CD8-positive, alpha-beta memory T cell (primary cell): ENCODE results near the gene PKD1L1. TPM values are rescaled to one million over a fixed set of nuclear protein-coding genes. Genes with fewer than 3 reads are reported as not detected.
"Not testable (repeated sequence)": the region's sequence is repeated elsewhere in the genome, so short reads cannot be mapped to it uniquely, and the experiment has no call there.

Source experiments
- CTCF ChIA-PET: fragments of 350-600 bp; sonication (Branson Sonifier 250); formaldehyde crosslinking; loops from one replicate; lab custom pipeline; 2021; ENCODE audit warnings: antibody characterized with exemption; lab: Charles Lee
- POLR2A ChIA-PET: fragments of 350-600 bp; sonication (Branson Sonifier 250); formaldehyde crosslinking; loops from one replicate; lab custom pipeline; 2021; ENCODE audit warnings: antibody characterized with exemption; lab: Charles Lee
- DNase-seq, 5 donors: peaks; one replicate each; pipeline versions ENCODE4 v3.0.0 to v3.0.0-alpha.2; 2020 to 2022; ENCODE audit warnings: mixed read lengths in 1 of 5
- H3K27ac ChIP-seq: one replicate; pipeline ENCODE4 v1.7.0; 2013; ENCODE audit warnings: low read depth, mild to moderate bottlenecking, low read length, moderate library complexity
- H3K27me3 ChIP-seq: 2 replicates; pipeline ENCODE4 v1.7.0; 2013; ENCODE audit warnings: low read length, mild to moderate bottlenecking; ENCODE audit not compliant: insufficient read depth, poor library complexity, severe bottlenecking
- H3K36me3 ChIP-seq: 2 replicates; pipeline ENCODE4 v1.7.0; 2013; ENCODE audit warnings: mild to moderate bottlenecking, low read length, moderate library complexity; ENCODE audit not compliant: insufficient read depth
- H3K4me1 ChIP-seq: 2 replicates; pipeline ENCODE4 v1.7.0; 2013; ENCODE audit warnings: mild to moderate bottlenecking, low read length, moderate library complexity; ENCODE audit not compliant: insufficient read depth
- H3K4me3 ChIP-seq: 2 replicates; pipeline ENCODE4 v1.7.0; 2013; ENCODE audit warnings: mild to moderate bottlenecking, low read length
- H3K9me3 ChIP-seq: 2 replicates; pipeline ENCODE4 v1.7.0; 2013; ENCODE audit warnings: mild to moderate bottlenecking, low read length
- H3K27ac Mint-ChIP-seq, 8 donors: one replicate each; pipeline ENCODE4 v1.8.0; 2020 to 2021; ENCODE audit warnings: mixed read lengths in 8 of 8, mild to moderate bottlenecking in 6 of 8, inconsistent platforms in 3 of 8, moderate library complexity in 3 of 8
- H3K27me3 Mint-ChIP-seq, 2 donors: one replicate each; pipeline ENCODE4 v1.8.0; 2020 to 2021; ENCODE audit warnings: mixed read lengths in 2 of 2, mild to moderate bottlenecking in 1 of 2, moderate library complexity in 1 of 2
- H3K36me3 Mint-ChIP-seq, 3 donors: one replicate each; pipeline ENCODE4 v1.8.0; 2020 to 2021; ENCODE audit warnings: mixed read lengths in 3 of 3, inconsistent platforms in 1 of 3, mild to moderate bottlenecking in 1 of 3
- H3K4me1 Mint-ChIP-seq, 3 donors: one replicate each; pipeline ENCODE4 v1.8.0; 2020 to 2021; ENCODE audit warnings: mixed read lengths in 3 of 3, inconsistent platforms in 1 of 3, mild to moderate bottlenecking in 1 of 3
- H3K4me3 Mint-ChIP-seq, 7 donors: one replicate each; pipeline ENCODE4 v1.8.0; 2020 to 2021; ENCODE audit warnings: mixed read lengths in 7 of 7, mild to moderate bottlenecking in 6 of 7, moderate library complexity in 4 of 7, inconsistent platforms in 2 of 7
- H3K9me3 Mint-ChIP-seq, 5 donors: one replicate each; pipeline ENCODE4 v1.8.0; 2020 to 2022; ENCODE audit warnings: mixed read lengths in 5 of 5, mild to moderate bottlenecking in 3 of 5, moderate library complexity in 2 of 5, inconsistent platforms in 1 of 5
- polyA plus RNA-seq: library from polyadenylated mRNA; unstranded; fragments of 300-500 nt; fragmentation: Illumina TruSeq; gene quantifications from one replicate; pipeline ENCODE4 v1.2.3, GENCODE V29; 2021
- total RNA-seq, 2 experiments: library from RNA; stranded (reverse); gene quantifications; one replicate each; pipeline ENCODE4 v1.2.3, GENCODE V29; 2021

PKD1L1 gene
- total and polyA plus RNA-seq, 3 experiments from 2014 or later, result 0.02 to 0.18 (median 0.18) TPM

DNA sequence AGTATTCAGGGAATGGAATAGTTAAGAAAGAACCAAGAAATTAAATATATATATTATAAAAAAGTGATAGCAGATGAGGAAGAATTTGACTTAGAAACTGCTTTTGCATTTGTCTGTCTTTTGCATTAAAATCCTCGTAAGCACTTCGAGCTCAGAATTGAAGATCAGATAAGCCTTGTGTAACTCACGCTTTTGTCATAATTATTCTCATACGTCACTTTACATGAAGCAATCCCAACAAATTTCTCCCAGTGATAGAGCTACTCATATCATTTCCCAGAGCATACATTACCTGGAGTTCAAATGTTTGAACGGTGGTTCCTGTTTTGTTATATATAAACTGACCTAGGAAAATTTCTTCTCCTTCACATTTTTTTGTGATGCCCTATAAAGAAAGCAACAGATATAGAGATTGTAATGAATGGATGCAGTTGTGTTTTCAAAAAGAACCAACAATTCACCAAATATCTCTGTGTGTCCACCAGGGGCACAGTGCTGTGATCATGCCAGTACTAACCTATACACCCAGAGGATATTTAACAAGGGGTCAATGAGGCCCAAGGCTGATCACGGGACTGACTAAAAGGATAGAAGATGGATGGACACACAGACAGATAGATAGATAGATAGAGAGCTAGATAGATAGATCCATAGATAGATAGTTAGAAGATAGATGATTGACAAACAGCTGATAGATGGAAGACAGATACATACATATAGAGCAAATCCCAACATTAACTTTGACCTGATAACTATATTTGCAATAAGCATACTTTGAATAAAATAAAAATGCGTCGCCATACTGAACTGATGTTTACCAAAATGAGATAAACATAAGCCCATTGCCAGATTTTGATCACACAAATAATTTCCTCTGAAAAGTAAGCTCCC, 40.5 kb upstream of the PKD1L1 start:
- H3K4me1 ChIP-seq, result peaks cover 19% of the 10 kb centered on the region

GRCh38 chr7:47982610-47983009, 34.3 kb upstream of the PKD1L1 start:
- H3K27ac Mint-ChIP-seq, result peak overlapping the region in 2 of 8 donors; percentile 18 to 44
- ChIA-PET POLR2A (no interaction called here), CTCF (interaction anchor here (1.5 to 2.1 kb wide), 3 partner anchors 9 to 128 kb away, joined by 4 to 11 read pairs (median 10); no protein-coding TSS in a partner anchor)
- peaks cover 16 to 24% (median 21%) of the 10 kb centered on the region in 3 donors for H3K4me1 Mint-ChIP-seq
- H3K36me3 ChIP-seq, result peaks cover 8% of the 10 kb centered on the region
- H3K4me3 ChIP-seq, result no peak overlapping the region
- no peaks in the 10 kb centered on the region for H3K27me3 ChIP-seq
- peaks cover 12% of the 10 kb centered on the region for H3K4me1 ChIP-seq
- peaks cover 4 to 17% (median 4%) of the 10 kb centered on the region in 3 donors for H3K36me3 Mint-ChIP-seq
- H3K4me3 Mint-ChIP-seq, result peak overlapping the region in 1 of 7 donors; percentile 51
- no peaks in the 10 kb centered on the region for H3K9me3 ChIP-seq
- H3K9me3 Mint-ChIP-seq, result no peaks in the 10 kb centered on the region
- DNase-seq, result no peak
- no peak overlapping the region for H3K27ac ChIP-seq
- H3K27me3 Mint-ChIP-seq, result no peaks in the 10 kb centered on the region

More for the DNA sequence above, 40.5 kb upstream of the PKD1L1 start:
- DNase-seq, result no peak
- Histone ChIP-seq H3K27ac (no peak overlapping the region), H3K36me3 (no peaks in the 10 kb centered on the region), H3K27me3 (no peaks in the 10 kb centered on the region), H3K4me3 (no peak overlapping the region), H3K9me3 (no peaks in the 10 kb centered on the region)
- peaks cover 0 to 3% (median 0%) of the 10 kb centered on the region in 3 donors for H3K36me3 Mint-ChIP-seq
- peaks cover 16 to 20% (median 16%) of the 10 kb centered on the region in 3 donors for H3K4me1 Mint-ChIP-seq
- no peaks in the 10 kb centered on the region for H3K9me3 Mint-ChIP-seq
- H3K4me3 Mint-ChIP-seq, result peak overlapping the region in 1 of 7 donors; percentile 7
- POLR2A ChIA-PET, result no interaction called here
- H3K27ac Mint-ChIP-seq, result no peak overlapping the region
- CTCF ChIA-PET, result interaction anchor here (0.7 to 2.5 kb wide), 8 partner anchors 11 to 144 kb away, joined by 3 to 13 read pairs (median 4); partner anchors contain the start of genes C7orf57 and UPP1
- peaks cover 0 to 2% of the 10 kb centered on the region in 2 donors for H3K27me3 Mint-ChIP-seq

- POLR2A ChIA-PET, H3K9me3 Mint-ChIP-seq, H3K27me3 ChIP-seq, H3K27ac ChIP-seq, DNase-seq, H3K4me3 ChIP-seq, H3K9me3 ChIP-seq, H3K27me3 Mint-ChIP-seq: not testable (repeated sequence)
- Histone ChIP-seq H3K36me3 (peaks cover 27% of the 10 kb centered on the region), H3K4me1 (peaks cover 12% of the 10 kb centered on the region)
- Mint-ChIP-seq H3K4me3 (peak overlapping the region in 1 of 7 donors; percentile 41), H3K36me3 (peaks cover 4 to 36% (median 8%) of the 10 kb centered on the region in 3 donors), H3K4me1 (peaks cover 19 to 36% (median 31%) of the 10 kb centered on the region in 3 donors), H3K27ac (peak overlapping the region in 2 of 8 donors; percentile 17 to 86)
- CTCF ChIA-PET, result interaction anchor here (1.6 kb wide), 1 partner anchor 11 kb away, joined by 6 read pairs; no protein-coding TSS in a partner anchor
These were observed 32.4 kb upstream of the PKD1L1 start for GRCh38 chr7:47980648-47981047.

- Mint-ChIP-seq H3K27me3 (no peaks in the 10 kb centered on the region), H3K4me1 (peaks cover 19 to 36% (median 32%) of the 10 kb centered on the region in 3 donors), H3K27ac (peak overlapping the region; percentile 86 to 100 (median 98)), H3K9me3 (no peaks in the 10 kb centered on the region), H3K4me3 (peak overlapping the region; percentile 88 to 99 (median 94)), H3K36me3 (peaks cover 4 to 43% (median 8%) of the 10 kb centered on the region in 3 donors)
- Histone ChIP-seq H3K36me3 (peaks cover 28% of the 10 kb centered on the region), H3K27me3 (no peaks in the 10 kb centered on the region), H3K4me1 (peaks cover 12% of the 10 kb centered on the region), H3K4me3 (peak overlapping the region; percentile 52), H3K27ac (peak overlapping the region; percentile 86), H3K9me3 (no peaks in the 10 kb centered on the region)
- no peak for DNase-seq
- ChIA-PET CTCF (interaction anchor here (0.6 to 1.6 kb wide), 2 partner anchors 12 to 108 kb away, joined by 3 to 6 read pairs; no protein-coding TSS in a partner anchor), POLR2A (no interaction called here)
These were observed 31.5 kb upstream of the PKD1L1 start for GRCh38 chr7:47979832-47980181.

GRCh38 chr7:47979145-47979831, 31.0 kb upstream of the PKD1L1 start, which contains the start of gene HUS1:
HUS1 (minus strand) TSS chr7:47979615; CDS start chr7:47979519, 96 bp downstream.
- H3K27me3 ChIP-seq, result no peaks in the 10 kb centered on the region
- CTCF ChIA-PET, result interaction anchor here (0.6 to 1.8 kb wide), 6 partner anchors 12 to 130 kb away, joined by 3 to 12 read pairs (median 6); no protein-coding TSS in a partner anchor
- H3K9me3 Mint-ChIP-seq, result no peaks in the 10 kb centered on the region
- peaks cover 12% of the 10 kb centered on the region for H3K4me1 ChIP-seq
- peak; percentile 85 to 96 (median 87) for DNase-seq
- H3K4me3 ChIP-seq, result peak within 1 kb of the TSS; percentile 52
- peaks cover 8 to 49% (median 10%) of the 10 kb centered on the region in 3 donors for H3K36me3 Mint-ChIP-seq
- H3K27ac Mint-ChIP-seq, result peak within 1 kb of the TSS; percentile 86 to 100 (median 98)
- peak within 1 kb of the TSS; percentile 88 to 99 (median 94) for H3K4me3 Mint-ChIP-seq
- POLR2A ChIA-PET, result interaction anchor here (1.3 kb wide), 1 partner anchor 109 kb away, joined by 5 read pairs; the partner anchor contains the start of gene UPP1
- H3K27ac ChIP-seq, result peak within 1 kb of the TSS; percentile 86
- peaks cover 33% of the 10 kb centered on the region for H3K36me3 ChIP-seq
- H3K4me1 Mint-ChIP-seq, result peaks cover 20 to 40% (median 37%) of the 10 kb centered on the region in 3 donors
- no peaks in the 10 kb centered on the region for H3K9me3 ChIP-seq
- H3K27me3 Mint-ChIP-seq, result no peaks in the 10 kb centered on the region

- Mint-ChIP-seq H3K4me3 (peak overlapping the region; percentile 88 to 99 (median 94)), H3K27me3 (no peaks in the 10 kb centered on the region), H3K4me1 (peaks cover 23 to 45% (median 41%) of the 10 kb centered on the region in 3 donors), H3K36me3 (peaks cover 8 to 54% (median 14%) of the 10 kb centered on the region in 3 donors), H3K27ac (peak overlapping the region in 7 of 8 donors; percentile 86 to 100 (median 98)), H3K9me3 (no peaks in the 10 kb centered on the region)
- peaks cover 38% of the 10 kb centered on the region for H3K36me3 ChIP-seq
- H3K4me1 ChIP-seq, result peaks cover 12% of the 10 kb centered on the region
- no peaks in the 10 kb centered on the region for H3K27me3 ChIP-seq
- H3K4me3 ChIP-seq, result peak overlapping the region; percentile 52
- H3K27ac ChIP-seq, result peak overlapping the region; percentile 86
- ChIA-PET POLR2A (interaction anchor here (1.3 kb wide), 1 partner anchor 110 kb away, joined by 5 read pairs; the partner anchor contains the start of gene UPP1), CTCF (interaction anchor here (1.1 to 1.8 kb wide), 6 partner anchors 10 to 131 kb away, joined by 3 to 12 read pairs (median 4); no protein-coding TSS in a partner anchor)
- H3K9me3 ChIP-seq, result no peaks in the 10 kb centered on the region
- no peak for DNase-seq
These were observed 30.5 kb upstream of the PKD1L1 start for GRCh38 chr7:47978790-47979144.

DNA sequence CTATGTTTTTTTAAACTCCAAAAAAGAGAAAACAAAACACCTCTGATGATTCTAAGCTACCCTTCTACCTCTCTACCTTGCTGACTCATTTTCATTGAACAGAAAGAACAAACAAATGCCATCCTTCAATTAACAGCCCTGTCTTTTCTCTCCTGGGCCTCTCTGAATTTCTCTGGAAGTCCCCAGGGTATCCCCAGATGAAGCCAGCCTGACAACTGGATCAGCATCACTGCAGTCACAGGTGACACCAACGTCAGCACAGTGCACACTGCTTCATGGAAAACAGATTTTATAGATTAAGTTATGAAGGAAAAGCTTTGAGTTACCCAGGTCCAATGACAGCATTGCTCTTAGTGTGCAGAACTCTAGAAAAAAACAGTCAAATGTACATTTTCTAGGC, 25.5 kb upstream of the PKD1L1 start:
- peaks cover 8 to 93% (median 35%) of the 10 kb centered on the region in 3 donors for H3K36me3 Mint-ChIP-seq

More for the DNA sequence above, 25.5 kb upstream of the PKD1L1 start:
- Histone ChIP-seq H3K4me1 (peaks cover 10% of the 10 kb centered on the region), H3K36me3 (peaks cover 52% of the 10 kb centered on the region), H3K9me3 (no peaks in the 10 kb centered on the region), H3K4me3 (no peak overlapping the region), H3K27me3 (no peaks in the 10 kb centered on the region), H3K27ac (no peak overlapping the region)
- H3K27me3 Mint-ChIP-seq, result no peaks in the 10 kb centered on the region
- no peaks in the 10 kb centered on the region for H3K9me3 Mint-ChIP-seq
- POLR2A ChIA-PET, result no interaction called here
- DNase-seq, result no peak
- H3K27ac Mint-ChIP-seq, result peak overlapping the region in 3 of 8 donors; percentile 3 to 62 (median 21)
- H3K4me3 Mint-ChIP-seq, result no peak overlapping the region
- CTCF ChIA-PET, result interaction anchor here (2.0 kb wide), 1 partner anchor 29 kb away, joined by 7 read pairs; no protein-coding TSS in a partner anchor
- H3K4me1 Mint-ChIP-seq, result peaks cover 36 to 69% (median 59%) of the 10 kb centered on the region in 3 donors
